Liver (tissue), 9 donors: ENCODE measurements around the gene ELOA. TPM values are rescaled to one million over a fixed set of nuclear protein-coding genes. Genes with fewer than 3 reads are reported as not detected.

ENCODE experiments used
- DNase-seq: peaks from one replicate; pipeline ENCODE4 v3.0.0-alpha.2; 2017; ENCODE audit warnings: low spot score
- H3K27ac ChIP-seq, 2 donors: one replicate each; pipeline ENCODE4 v1.7.0; 2013; ENCODE audit warnings: inconsistent platforms in 2 of 2, low read length in 2 of 2, control low read depth in 1 of 2, low read depth in 1 of 2, mild to moderate bottlenecking in 1 of 2
- H3K27me3 ChIP-seq, 4 donors: one replicate each; pipeline versions ENCODE4 v1.6.1 to v1.7.0; 2013; ENCODE audit warnings: low read length in 3 of 4, inconsistent platforms in 1 of 4, mild to moderate bottlenecking in 1 of 4, moderate library complexity in 1 of 4; ENCODE audit not compliant: control insufficient read depth in 4 of 4, insufficient read depth in 4 of 4
- H3K36me3 ChIP-seq, 4 donors: one replicate each; pipeline versions ENCODE4 v1.6.1 to v1.7.0; 2013; ENCODE audit warnings: low read length in 3 of 4, mild to moderate bottlenecking in 3 of 4, low read depth in 1 of 4, moderate library complexity in 1 of 4; ENCODE audit not compliant: control insufficient read depth in 4 of 4, insufficient read depth in 3 of 4
- H3K4me1 ChIP-seq, 4 donors: one replicate each; pipeline versions ENCODE4 v1.6.1 to v1.7.0; 2013; ENCODE audit warnings: low read length in 3 of 4, mild to moderate bottlenecking in 3 of 4, moderate library complexity in 1 of 4; ENCODE audit not compliant: control insufficient read depth in 4 of 4, insufficient read depth in 4 of 4
- H3K4me3 ChIP-seq, 3 donors: one replicate each; pipeline versions ENCODE4 v1.6.1 to v1.7.0; 2013; ENCODE audit warnings: low read length in 3 of 3, control low read depth in 1 of 3, low read depth in 1 of 3, mild to moderate bottlenecking in 1 of 3
- H3K9ac ChIP-seq, 2 donors: one replicate each; pipeline ENCODE4 v1.7.0; 2013; ENCODE audit warnings: low read length in 2 of 2, mild to moderate bottlenecking in 2 of 2, moderate library complexity in 2 of 2, control low read depth in 1 of 2, low read depth in 1 of 2
- H3K9me3 ChIP-seq, 4 donors: one replicate each; pipeline versions ENCODE4 v1.6.1 to v1.7.0; 2013; ENCODE audit warnings: low read length in 3 of 4; ENCODE audit not compliant: control insufficient read depth in 4 of 4
- CTCF ChIP-seq: fragments of 150-350 bp; IDR thresholded peaks from 2 replicates; pipeline ENCODE4 v1.5.1; 2017; ENCODE audit warnings: improper control_type of control experiment, low read depth, low read length; ENCODE audit not compliant: missing input control
- EGR1 ChIP-seq, 2 donors: IDR thresholded peaks; 2 replicates each; pipeline ENCODE4 v1.6.1; 2016 to 2018; ENCODE audit warnings: antibody characterized with exemption in 2 of 2, low read depth in 2 of 2
- FOXA1 ChIP-seq: IDR thresholded peaks from 2 replicates; pipeline ENCODE4 v1.6.1; 2016; ENCODE audit warnings: antibody characterized with exemption
- FOXA2 ChIP-seq: IDR thresholded peaks from 2 replicates; pipeline ENCODE4 v1.6.1; 2016; ENCODE audit warnings: antibody characterized with exemption
- GABPA ChIP-seq, 2 donors: IDR thresholded peaks in 1 of 2; conservative IDR thresholded peaks in 1 of 2; 2 replicates each; pipeline ENCODE4 v1.6.1; 2016; ENCODE audit warnings: antibody characterized with exemption in 2 of 2, mild to moderate bottlenecking in 1 of 2, moderate library complexity in 1 of 2
- HNF4A ChIP-seq, 2 donors: conservative IDR thresholded peaks; 2 replicates each; pipeline ENCODE4 v1.6.1; 2016; ENCODE audit warnings: antibody characterized with exemption in 2 of 2, mild to moderate bottlenecking in 2 of 2
- HNF4G ChIP-seq: IDR thresholded peaks from 2 replicates; pipeline ENCODE4 v1.6.1; 2016; ENCODE audit warnings: antibody characterized with exemption
- JUND ChIP-seq, 2 donors: IDR thresholded peaks; 2 replicates each; pipeline ENCODE4 v1.6.1; 2016; ENCODE audit warnings: antibody characterized with exemption in 2 of 2
- NR2F2 ChIP-seq: IDR thresholded peaks from 2 replicates; pipeline ENCODE4 v1.6.1; 2016; ENCODE audit warnings: antibody characterized with exemption
- RAD21 ChIP-seq, 2 donors: IDR thresholded peaks; 2 replicates each; pipeline ENCODE4 v1.6.1; 2016; ENCODE audit warnings: antibody characterized with exemption in 2 of 2, mild to moderate bottlenecking in 2 of 2
- RXRA ChIP-seq, 2 donors: IDR thresholded peaks; 2 replicates each; pipeline ENCODE4 v1.6.1; 2017 to 2018; ENCODE audit warnings: antibody characterized with exemption in 2 of 2, mild to moderate bottlenecking in 1 of 2
- SP1 ChIP-seq: IDR thresholded peaks from 2 replicates; pipeline ENCODE4 v1.6.1; 2018; ENCODE audit warnings: antibody characterized with exemption, mild to moderate bottlenecking
- TAF1 ChIP-seq: conservative IDR thresholded peaks from 2 replicates; pipeline ENCODE4 v1.6.1; 2016; ENCODE audit warnings: antibody characterized with exemption, mild to moderate bottlenecking
- YY1 ChIP-seq: IDR thresholded peaks from 2 replicates; pipeline ENCODE4 v1.6.1; 2016; ENCODE audit warnings: antibody characterized with exemption, mild to moderate bottlenecking
- ZBTB33 ChIP-seq: IDR thresholded peaks from 2 replicates; pipeline ENCODE4 v1.6.1; 2016; ENCODE audit warnings: antibody characterized with exemption
- WGBS: extraction: QIAGEN DNeasy Blood & Tissue Kit; methylation state at CpG from one replicate; pipeline ENCODE4 v1.1.7; 2013; 5-methylcytosine and 5-hydroxymethylcytosine counted together
- polyA plus RNA-seq, 2 donors: library from polyadenylated mRNA; stranded (reverse) in 1 of 2; unstranded in 1 of 2; fragments of 200-250 nt in 1 of 2; fragments of >200 nt in 1 of 2; fragmentation: Nextera tagmentation in 1 of 2; extraction: Ambion mirVana in 1 of 2; gene quantifications; one replicate each; pipeline versions ENCODE4 v1.2.1 to v1.2.3, GENCODE V29; 2013 to 2015
- total RNA-seq, 2 donors: library from RNA; depleted of rRNA; stranded (reverse); fragments of >200 nt; gene quantifications; one replicate each; pipeline ENCODE4 v1.2.3, GENCODE V29; 2014
- TF ChIP-seq, protein P1 (sequence below): IDR thresholded peaks from 2 replicates; pipeline ENCODE4 v1.6.1; 2016; ENCODE audit warnings: antibody characterized with exemption
- TF ChIP-seq, protein P2 (sequence below): IDR thresholded peaks from 2 replicates; pipeline ENCODE4 v1.6.1; 2016; ENCODE audit warnings: antibody characterized with exemption, mild to moderate bottlenecking
- TF ChIP-seq, protein P3 (sequence below): IDR thresholded peaks from 2 replicates; pipeline ENCODE4 v1.6.1; 2016; ENCODE audit warnings: antibody characterized with exemption
- donor health status: healthy.
- donor health status: healthy.
- donor health status: healthy.
- donor health status: healthy.
- donor health status: healthy.

ELOA gene
- total and polyA plus RNA-seq, 4 donors = 11.1 to 34.9 (median 24.3) TPM

- Histone ChIP-seq H3K36me3 (peaks cover 4 to 38% (median 25%) of the 10 kb centered on the region in 4 donors), H3K27ac (peak overlapping the region; percentile 10 to 66)
Observed at GRCh38 chr1:23809751-23810171, 66.5 kb downstream of the ELOA start.

More at GRCh38 chr1:23809751-23810171, 66.5 kb downstream of the ELOA start:
- H3K4me1 ChIP-seq = peaks cover 0 to 25% (median 20%) of the 10 kb centered on the region in 4 donors
- H3K9me3 ChIP-seq = no peaks in the 10 kb centered on the region
- no peaks in the 10 kb centered on the region for H3K27me3 ChIP-seq
- DNase-seq = peak; percentile 88
- TF ChIP-seq NR2F2 (peak; percentile 57), ZBTB33 (no peak), FOXA2 (peak; percentile 15), HNF4G (peak; percentile 91), CTCF (peak; percentile 93), RAD21 (IDR thresholded peaks at IDR 0.05) (peak; percentile 90 to 97), YY1 (peak; percentile 52), GABPA (IDR thresholded peaks at IDR 0.05 in 1 of 2, conservative IDR thresholded peaks at IDR 0.05 in 1 of 2) (no peak), RXRA (IDR thresholded peaks at IDR 0.05) (peak; percentile 62 to 84), FOXA1 (no peak), JUND (IDR thresholded peaks at IDR 0.05) (peak; percentile 48 to 59), TAF1 (no peak), EGR1 (IDR thresholded peaks at IDR 0.05; ENCODE audit: low read depth in 2 of 2) (no peak), SP1 (peak; percentile 70), HNF4A (conservative IDR thresholded peaks at IDR 0.05) (peak; percentile 93 to 96)
- TF ChIP-seq, protein P1, sequence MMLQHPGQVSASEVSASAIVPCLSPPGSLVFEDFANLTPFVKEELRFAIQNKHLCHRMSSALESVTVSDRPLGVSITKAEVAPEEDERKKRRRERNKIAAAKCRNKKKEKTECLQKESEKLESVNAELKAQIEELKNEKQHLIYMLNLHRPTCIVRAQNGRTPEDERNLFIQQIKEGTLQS = no peak
- TF ChIP-seq, protein P2, sequence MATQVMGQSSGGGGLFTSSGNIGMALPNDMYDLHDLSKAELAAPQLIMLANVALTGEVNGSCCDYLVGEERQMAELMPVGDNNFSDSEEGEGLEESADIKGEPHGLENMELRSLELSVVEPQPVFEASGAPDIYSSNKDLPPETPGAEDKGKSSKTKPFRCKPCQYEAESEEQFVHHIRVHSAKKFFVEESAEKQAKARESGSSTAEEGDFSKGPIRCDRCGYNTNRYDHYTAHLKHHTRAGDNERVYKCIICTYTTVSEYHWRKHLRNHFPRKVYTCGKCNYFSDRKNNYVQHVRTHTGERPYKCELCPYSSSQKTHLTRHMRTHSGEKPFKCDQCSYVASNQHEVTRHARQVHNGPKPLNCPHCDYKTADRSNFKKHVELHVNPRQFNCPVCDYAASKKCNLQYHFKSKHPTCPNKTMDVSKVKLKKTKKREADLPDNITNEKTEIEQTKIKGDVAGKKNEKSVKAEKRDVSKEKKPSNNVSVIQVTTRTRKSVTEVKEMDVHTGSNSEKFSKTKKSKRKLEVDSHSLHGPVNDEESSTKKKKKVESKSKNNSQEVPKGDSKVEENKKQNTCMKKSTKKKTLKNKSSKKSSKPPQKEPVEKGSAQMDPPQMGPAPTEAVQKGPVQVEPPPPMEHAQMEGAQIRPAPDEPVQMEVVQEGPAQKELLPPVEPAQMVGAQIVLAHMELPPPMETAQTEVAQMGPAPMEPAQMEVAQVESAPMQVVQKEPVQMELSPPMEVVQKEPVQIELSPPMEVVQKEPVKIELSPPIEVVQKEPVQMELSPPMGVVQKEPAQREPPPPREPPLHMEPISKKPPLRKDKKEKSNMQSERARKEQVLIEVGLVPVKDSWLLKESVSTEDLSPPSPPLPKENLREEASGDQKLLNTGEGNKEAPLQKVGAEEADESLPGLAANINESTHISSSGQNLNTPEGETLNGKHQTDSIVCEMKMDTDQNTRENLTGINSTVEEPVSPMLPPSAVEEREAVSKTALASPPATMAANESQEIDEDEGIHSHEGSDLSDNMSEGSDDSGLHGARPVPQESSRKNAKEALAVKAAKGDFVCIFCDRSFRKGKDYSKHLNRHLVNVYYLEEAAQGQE = peak; percentile 34
- TF ChIP-seq, protein P3, sequence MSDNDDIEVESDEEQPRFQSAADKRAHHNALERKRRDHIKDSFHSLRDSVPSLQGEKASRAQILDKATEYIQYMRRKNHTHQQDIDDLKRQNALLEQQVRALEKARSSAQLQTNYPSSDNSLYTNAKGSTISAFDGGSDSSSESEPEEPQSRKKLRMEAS = no peak
- H3K9ac ChIP-seq = no peak overlapping the region
- 20% methylated on average over 6 of the region's 6 CpGs for WGBS
- no peak overlapping the region for H3K4me3 ChIP-seq
